NCI-H1417 (cell line): ENCODE data around the gene PLA2G4A.

Experiments used
- DNase-seq, 3 experiments: peaks; one replicate each; lab custom pipeline; 2025; lab: John Stamatoyannopoulos, UW

The PLA2G4A gene

DNA sequence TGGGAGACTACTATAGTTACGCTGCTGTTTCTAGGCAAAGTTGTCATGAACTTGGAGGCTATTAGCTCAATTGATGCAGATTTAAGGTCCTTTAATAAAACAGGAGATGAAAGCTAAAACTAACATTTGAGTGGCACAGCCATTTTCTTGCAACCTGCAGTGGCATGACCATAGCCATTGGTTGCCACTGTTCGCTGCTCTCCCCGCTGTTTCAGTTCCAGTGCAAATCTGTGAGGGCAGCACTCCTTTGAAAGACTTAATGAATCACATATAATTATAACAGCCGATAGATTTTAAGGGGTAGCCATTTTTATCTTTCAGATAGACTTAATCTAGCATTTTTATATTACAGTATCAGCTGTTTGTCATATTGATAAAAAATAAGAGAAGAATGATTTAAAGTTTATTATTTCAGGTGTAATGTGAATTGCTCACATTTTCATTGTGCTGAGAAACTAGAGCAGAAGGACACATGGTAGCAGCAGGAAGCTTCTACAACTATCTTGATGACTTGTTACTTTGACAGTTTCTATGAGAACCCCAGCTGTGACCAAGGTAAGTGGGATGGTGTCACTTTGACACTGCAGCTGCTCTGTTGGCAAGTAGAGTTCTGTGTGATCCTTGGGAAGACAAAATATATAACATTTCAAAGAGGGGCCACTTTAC, 203.7 kb downstream of the PLA2G4A start:
- DNase-seq, result peak in 1 of 3 experiments; percentile 9

DNA sequence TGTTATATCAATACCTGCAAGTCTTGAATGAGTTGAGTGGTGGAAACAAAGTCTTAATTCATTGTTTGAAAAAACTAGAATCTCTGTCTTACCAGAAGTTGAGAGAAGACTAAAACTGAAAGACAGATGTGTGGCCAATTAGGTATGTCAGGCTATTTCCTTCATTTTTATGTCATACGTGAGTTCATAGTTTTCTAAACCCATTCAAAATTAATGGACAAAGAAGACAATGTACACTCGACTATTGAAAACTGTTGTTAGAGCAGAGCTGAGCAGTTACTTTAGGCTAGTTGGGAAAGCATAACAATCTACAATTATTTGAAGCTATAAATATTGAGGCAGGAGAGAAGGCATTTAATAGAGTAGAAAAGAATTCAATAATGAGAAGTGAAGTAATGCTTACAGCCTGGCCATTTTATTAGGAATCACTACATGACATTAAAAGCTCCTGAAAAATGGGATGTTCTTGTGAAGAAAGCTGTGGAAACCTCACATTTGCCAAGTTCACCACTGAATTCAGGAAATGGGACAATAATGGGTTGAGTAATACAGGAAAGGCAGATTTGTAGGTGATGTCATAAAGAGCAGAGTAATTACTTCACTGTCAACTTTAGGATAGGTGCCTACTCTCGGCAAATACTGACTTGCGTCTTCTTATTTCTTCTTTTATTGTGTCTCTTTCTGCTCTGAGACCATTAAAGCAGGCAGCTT, 204.4 kb downstream of the PLA2G4A start:
- DNase-seq, result no peak

DNA sequence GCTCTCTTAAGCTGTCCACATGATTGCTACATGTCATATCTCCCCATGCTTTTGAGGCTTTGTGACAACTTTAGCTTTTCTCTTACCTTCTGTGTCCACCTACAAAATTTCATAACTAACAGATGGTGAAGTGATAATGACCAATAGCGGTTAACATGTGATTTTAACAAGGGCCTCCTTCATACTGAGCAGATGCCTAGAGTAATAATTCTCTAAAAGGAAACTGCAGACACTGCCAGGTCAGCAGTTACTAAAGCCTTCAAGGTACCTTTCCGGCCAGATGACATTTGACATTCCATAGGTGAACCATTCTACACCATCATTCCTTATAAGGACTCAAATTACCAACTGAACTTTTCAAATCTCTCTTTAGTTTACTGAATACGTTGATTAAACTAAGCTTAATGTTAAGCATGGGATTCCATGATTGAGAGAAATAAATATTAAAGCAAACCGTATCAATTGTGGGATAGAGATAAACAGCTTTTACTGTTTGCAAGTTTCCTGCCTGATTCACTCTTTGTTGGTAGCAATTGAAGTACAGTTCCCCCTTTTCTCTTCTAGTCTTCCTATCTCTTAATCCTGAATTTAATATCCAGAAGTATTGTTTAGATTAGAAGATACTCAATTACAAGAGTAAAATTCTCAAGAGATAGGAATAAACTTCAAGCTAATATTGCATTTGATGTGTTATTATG, 205.1 kb downstream of the PLA2G4A start:
- DNase-seq, result no peak

DNA sequence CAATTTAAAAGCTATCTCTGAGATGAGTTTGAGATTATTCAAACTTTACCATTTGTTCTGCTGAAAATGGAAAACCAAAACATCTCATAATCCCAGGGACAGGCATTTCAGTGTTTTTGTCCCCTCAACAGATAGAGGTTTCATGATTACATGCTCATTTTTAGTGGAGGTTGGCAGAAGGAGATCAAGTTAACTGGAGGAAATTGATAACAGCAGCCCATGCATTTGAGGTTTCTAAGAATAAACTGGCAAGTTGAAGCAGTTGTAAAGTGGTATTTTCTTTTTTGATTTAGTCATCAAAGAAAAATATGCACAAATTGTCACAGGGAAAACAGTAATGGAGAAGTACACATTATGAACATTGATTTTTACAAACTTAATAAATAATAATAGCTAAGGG, 205.8 kb downstream of the PLA2G4A start:
- DNase-seq, result no peak

DNA sequence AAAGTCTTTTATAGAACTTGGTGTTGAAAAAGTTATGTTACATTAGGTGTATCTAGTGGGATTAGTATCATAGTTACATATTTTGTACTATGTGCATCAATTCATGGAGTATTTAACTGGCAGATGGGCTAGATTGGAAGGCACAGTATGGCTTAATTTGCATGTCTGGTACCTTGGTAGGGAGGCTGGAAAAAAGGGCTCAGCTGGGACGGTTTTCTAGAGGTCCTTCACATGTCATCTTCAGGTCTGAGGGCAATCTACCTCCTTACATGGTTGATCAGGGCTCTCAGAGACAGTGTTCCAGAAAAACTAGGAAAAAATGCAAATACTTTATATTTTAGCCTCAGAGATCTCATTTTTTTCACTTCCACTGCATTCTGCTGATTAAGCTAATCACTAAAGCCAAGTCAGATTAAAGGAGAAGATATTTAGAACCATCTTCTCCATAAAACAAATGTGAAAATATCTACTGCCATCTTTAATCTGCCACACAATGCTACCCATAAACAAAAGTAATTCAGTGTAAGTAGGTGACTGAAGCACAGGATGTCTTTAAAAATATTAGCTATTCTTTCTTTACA, 209.3 kb downstream of the PLA2G4A start:
- no peak for DNase-seq
